WTC11 (cell line): ENCODE measurements around the gene DUSP18. TPM values are rescaled to one million over a fixed set of nuclear protein-coding genes. Genes with fewer than 3 reads are reported as not detected.

ENCODE experiments used
- ATAC-seq: fragments of 200-7000 bp; cut with Tn5 transposase; 2 replicates; pipeline ENCODE4 v1.10.0; 2021; ENCODE audit warnings: mild to moderate bottlenecking, moderate library complexity
- CTCF ChIA-PET: fragments of 300-600 bp; sonication (Branson Sonifier 250); formaldehyde crosslinking; loops from one replicate; lab custom pipeline; 2021; ENCODE audit warnings: antibody characterized with exemption; lab: Charles Lee
- POLR2A ChIA-PET: fragments of 350-600 bp; sonication (Branson Sonifier 250); formaldehyde crosslinking; loops from one replicate; lab custom pipeline; 2021; ENCODE audit warnings: antibody characterized with exemption; lab: Charles Lee
- DNase-seq: peaks from one replicate; pipeline ENCODE4 v3.0.0; 2021; ENCODE audit warnings: low spot score
- H3K27ac Mint-ChIP-seq: 2 replicates; pipeline ENCODE4 v1.8.0; 2021; ENCODE audit warnings: mixed read lengths
- H3K27me3 Mint-ChIP-seq: 2 replicates; pipeline ENCODE4 v1.8.0; 2021; ENCODE audit warnings: low read depth, mild to moderate bottlenecking, moderate library complexity, mixed read lengths
- H3K36me3 Mint-ChIP-seq: 2 replicates; pipeline ENCODE4 v1.8.0; 2021; ENCODE audit warnings: mixed read lengths
- H3K4me1 Mint-ChIP-seq: 2 replicates; pipeline ENCODE4 v1.8.0; 2022; ENCODE audit warnings: mixed read lengths
- H3K4me3 Mint-ChIP-seq: 2 replicates; pipeline ENCODE4 v1.8.0; 2021; ENCODE audit warnings: mild to moderate bottlenecking, moderate library complexity, mixed read lengths
- H3K9me3 Mint-ChIP-seq: 2 replicates; pipeline ENCODE4 v1.8.0; 2021; ENCODE audit warnings: mixed read lengths
- ARID4B ChIP-seq: sonication (generic); formaldehyde crosslinking; IDR thresholded peaks from 2 replicates; pipeline ENCODE4 v1.8.0; 2023; ENCODE audit warnings: missing genetic modification reagents, mild to moderate bottlenecking, borderline replicate concordance
- ATF6 ChIP-seq: sonication (generic); formaldehyde crosslinking; IDR thresholded peaks from 2 replicates; pipeline ENCODE4 v1.8.1; 2023; ENCODE audit warnings: mild to moderate bottlenecking, missing genetic modification reagents
- CBFB ChIP-seq: sonication (generic); formaldehyde crosslinking; IDR thresholded peaks from 2 replicates; pipeline ENCODE4 v1.8.1; 2022; ENCODE audit warnings: mild to moderate bottlenecking, low read depth, missing genetic modification reagents
- CDX4 ChIP-seq: fragments of 250-450 bp; sonication (Bioruptor Pico); IDR thresholded peaks from 2 replicates; pipeline ENCODE4 v1.9.0; 2021; ENCODE audit warnings: moderate library complexity, mild to moderate bottlenecking, inconsistent platforms, borderline replicate concordance
- E2F1 ChIP-seq: sonication (generic); formaldehyde crosslinking; IDR thresholded peaks from 2 replicates; pipeline ENCODE4 v1.8.0; 2022; ENCODE audit warnings: mild to moderate bottlenecking, missing genetic modification reagents
- ELF4 ChIP-seq: sonication (generic); formaldehyde crosslinking; IDR thresholded peaks from 2 replicates; pipeline ENCODE4 v1.8.1; 2022; ENCODE audit warnings: low read depth, mild to moderate bottlenecking, moderate library complexity, missing genetic modification reagents
- EMX1 ChIP-seq: fragments of 250-450 bp; sonication (Bioruptor Pico); IDR thresholded peaks from 2 replicates; pipeline ENCODE4 v1.8.0; 2021; ENCODE audit warnings: mild to moderate bottlenecking
- ETV6 ChIP-seq: sonication (generic); formaldehyde crosslinking; IDR thresholded peaks from 2 replicates; pipeline ENCODE4 v1.8.1; 2022; ENCODE audit warnings: mild to moderate bottlenecking, missing genetic modification reagents
- FOXP4 ChIP-seq: sonication (generic); formaldehyde crosslinking; IDR thresholded peaks from 2 replicates; pipeline ENCODE4 v1.8.0; 2022; ENCODE audit warnings: mild to moderate bottlenecking, missing genetic modification reagents
- GABPB1 ChIP-seq: sonication (generic); formaldehyde crosslinking; IDR thresholded peaks from 2 replicates; pipeline ENCODE4 v1.8.1; 2023; ENCODE audit warnings: mild to moderate bottlenecking, missing genetic modification reagents
- IRF1 ChIP-seq: sonication (generic); formaldehyde crosslinking; IDR thresholded peaks from 2 replicates; pipeline ENCODE4 v1.8.0; 2023; ENCODE audit warnings: missing genetic modification reagents
- KAT7 ChIP-seq: sonication (generic); formaldehyde crosslinking; IDR thresholded peaks from 2 replicates; pipeline ENCODE4 v1.8.1; 2023; ENCODE audit warnings: missing genetic modification reagents, mild to moderate bottlenecking, borderline replicate concordance
- NR1H2 ChIP-seq: sonication (generic); formaldehyde crosslinking; IDR thresholded peaks from 2 replicates; pipeline ENCODE4 v1.9.0; 2021; ENCODE audit warnings: mild to moderate bottlenecking, moderate library complexity, missing genetic modification reagents
- NR2C2 ChIP-seq: sonication (generic); formaldehyde crosslinking; IDR thresholded peaks from 2 replicates; pipeline ENCODE4 v1.8.0; 2022; ENCODE audit warnings: mild to moderate bottlenecking, missing genetic modification reagents
- NR3C1 ChIP-seq: sonication (generic); formaldehyde crosslinking; conservative IDR thresholded peaks from 2 replicates; pipeline ENCODE4 v1.8.1; 2023; ENCODE audit warnings: low read depth, mild to moderate bottlenecking, missing genetic modification reagents
- SP1 ChIP-seq: sonication (generic); formaldehyde crosslinking; conservative IDR thresholded peaks from 2 replicates; pipeline ENCODE4 v1.8.1; 2022; ENCODE audit warnings: missing genetic modification reagents
- ZMAT4 ChIP-seq: fragments of 250-450 bp; sonication (Bioruptor Pico); IDR thresholded peaks from 2 replicates; pipeline ENCODE4 v1.9.0; 2021; ENCODE audit warnings: mild to moderate bottlenecking
- ZNF281 ChIP-seq: sonication (generic); formaldehyde crosslinking; IDR thresholded peaks from 2 replicates; pipeline ENCODE4 v1.8.0; 2023; ENCODE audit warnings: mild to moderate bottlenecking, missing genetic modification reagents
- ZNF416 ChIP-seq: fragments of 250-450 bp; sonication (Bioruptor Pico); IDR thresholded peaks from 2 replicates; pipeline ENCODE4 v1.9.0; 2021; ENCODE audit warnings: mild to moderate bottlenecking, inconsistent platforms
- ZNF423 ChIP-seq: fragments of 250-450 bp; sonication (Bioruptor Pico); IDR thresholded peaks from 2 replicates; pipeline ENCODE4 v2.1.2; 2022; ENCODE audit warnings: mild to moderate bottlenecking, moderate library complexity
- total RNA-seq: library from RNA; stranded (reverse); gene quantifications from 3 replicates; pipeline ENCODE4 v1.2.3, GENCODE V29; 2021

Gene DUSP18
- total RNA-seq, 1 experiment from 2014 or later: 4.3 TPM

- no peak for ATAC-seq
- no peak for TF ChIP-seq NR1H2
- TF ChIP-seq ELF4 (CRISPR knock-in tag): no peak
- TF ChIP-seq ZNF281: no peak
- TF ChIP-seq CDX4: no peak
- no peak for TF ChIP-seq EMX1 (CRISPR knock-in tag)
- no peak for TF ChIP-seq ETV6 (CRISPR knock-in tag)
- TF ChIP-seq KAT7 (CRISPR knock-in tag): no peak
- TF ChIP-seq ATF6 (CRISPR knock-in tag): no peak
- no peak for TF ChIP-seq IRF1
- no peak for TF ChIP-seq ZNF416 (CRISPR knock-in tag)
- no peak for TF ChIP-seq NR3C1
- TF ChIP-seq ZNF423 (CRISPR knock-in tag): no peak
- TF ChIP-seq NR2C2 (CRISPR knock-in tag): no peak
- TF ChIP-seq FOXP4 (CRISPR knock-in tag): no peak
- no peak for TF ChIP-seq ZMAT4 (CRISPR knock-in tag)
- no peak for TF ChIP-seq SP1 (CRISPR knock-in tag)
- TF ChIP-seq CBFB: no peak
- TF ChIP-seq ARID4B: no peak
- no peak for TF ChIP-seq GABPB1 (CRISPR knock-in tag)
- TF ChIP-seq E2F1 (CRISPR knock-in tag): no peak
- TF ChIP-seq, all 79 proteins: peak for 0
- Mint-ChIP-seq H3K27ac (no peak overlapping the region), H3K36me3 (no peaks in the 10 kb centered on the region), H3K4me1 (peaks cover 12% of the 10 kb centered on the region), H3K9me3 (0 out of 2 replicates have a peak, but pooled peaks cover 3% of the 10 kb centered on the region), H3K4me3 (no peak overlapping the region), H3K27me3 (peaks cover 30% of the 10 kb centered on the region)
- POLR2A ChIA-PET: no interaction called here
- CTCF ChIA-PET: interaction anchor here (1.2 kb wide), 1 partner anchor 31 kb away, joined by 4 read pairs; no protein-coding TSS in a partner anchor
- no peak for DNase-seq
These were observed 2.4 kb downstream of the DUSP18 start for GRCh38 chr22:30665266-30665665.
